CD4-positive, CD25-positive, alpha-beta regulatory T cell (primary cell): ENCODE results near the gene TCIRG1. TPM values are rescaled to one million over a fixed set of nuclear protein-coding genes. Genes with fewer than 3 reads are reported as not detected.

Experiments used
- ATAC-seq, 2 donors: fragments of 150-1000 bp; cut with Tn5 transposase; one replicate each; pipeline ENCODE4 v1.10.0; 2021; ENCODE audit warnings: low read depth in 2 of 2, moderate number of reproducible peaks in 2 of 2, moderate library complexity in 1 of 2
- DNase-seq, 3 donors: peaks; one replicate each; pipeline versions ENCODE4 v3.0.0 to v3.0.0-alpha.2; 2012 to 2022; ENCODE audit warnings: mixed read lengths in 1 of 3
- H3K27ac ChIP-seq: one replicate; pipeline ENCODE4 v1.7.0; 2013; ENCODE audit warnings: mild to moderate bottlenecking, low read length; ENCODE audit not compliant: insufficient read depth, poor library complexity, severe bottlenecking
- H3K27me3 ChIP-seq: one replicate; pipeline ENCODE4 v1.7.0; 2013; ENCODE audit warnings: low read length; ENCODE audit not compliant: control insufficient read depth, insufficient read depth
- H3K36me3 ChIP-seq: one replicate; pipeline ENCODE4 v1.7.0; 2013; ENCODE audit warnings: mild to moderate bottlenecking, low read length, moderate library complexity; ENCODE audit not compliant: control insufficient read depth, insufficient read depth
- H3K4me1 ChIP-seq: 2 replicates; pipeline ENCODE4 v1.7.0; 2013; ENCODE audit warnings: mild to moderate bottlenecking, low read length; ENCODE audit not compliant: insufficient read depth, control insufficient read depth, poor library complexity, severe bottlenecking
- H3K4me3 ChIP-seq: one replicate; pipeline ENCODE4 v1.7.0; 2013; ENCODE audit warnings: low read depth, mild to moderate bottlenecking, low read length, moderate library complexity
- H3K9me3 ChIP-seq, 2 experiments: 1 replicate in 1 of 2; 2 replicates in 1 of 2; pipeline ENCODE4 v1.7.0; 2013; ENCODE audit warnings: low read length in 2 of 2, mild to moderate bottlenecking in 1 of 2, moderate library complexity in 1 of 2; ENCODE audit not compliant: control insufficient read depth in 2 of 2
- H3K27ac Mint-ChIP-seq, 3 donors: one replicate each; pipeline ENCODE4 v1.8.0; 2020 to 2022; ENCODE audit warnings: mild to moderate bottlenecking in 3 of 3, mixed read lengths in 3 of 3, moderate library complexity in 2 of 3
- H3K27me3 Mint-ChIP-seq: one replicate; pipeline ENCODE4 v1.8.0; 2022; ENCODE audit warnings: mild to moderate bottlenecking, mixed read lengths
- H3K36me3 Mint-ChIP-seq: one replicate; pipeline ENCODE4 v1.8.0; 2020; ENCODE audit warnings: mixed read lengths
- H3K4me1 Mint-ChIP-seq, 4 donors: one replicate each; pipeline ENCODE4 v1.8.0; 2020 to 2022; ENCODE audit warnings: mixed read lengths in 4 of 4, mild to moderate bottlenecking in 1 of 4
- H3K4me3 Mint-ChIP-seq, 4 donors: one replicate each; pipeline ENCODE4 v1.8.0; 2020 to 2022; ENCODE audit warnings: mild to moderate bottlenecking in 4 of 4, mixed read lengths in 4 of 4, moderate library complexity in 3 of 4
- H3K9me3 Mint-ChIP-seq, 7 donors: one replicate each; pipeline ENCODE4 v1.8.0; 2020 to 2022; ENCODE audit warnings: mixed read lengths in 7 of 7, mild to moderate bottlenecking in 3 of 7, moderate library complexity in 2 of 7
- polyA plus RNA-seq, 4 donors: library from polyadenylated mRNA; unstranded; fragments of 300-500 nt; fragmentation: Illumina TruSeq; gene quantifications; one replicate each; pipeline ENCODE4 v1.2.3, GENCODE V29; 2021
- total RNA-seq: library from RNA; stranded (reverse); gene quantifications from one replicate; pipeline ENCODE4 v1.2.3, GENCODE V29; 2022

The TCIRG1 gene
- total and polyA plus RNA-seq, 5 donors from 2014 or later = 33.3 to 290 (median 53.9) TPM

DNA sequence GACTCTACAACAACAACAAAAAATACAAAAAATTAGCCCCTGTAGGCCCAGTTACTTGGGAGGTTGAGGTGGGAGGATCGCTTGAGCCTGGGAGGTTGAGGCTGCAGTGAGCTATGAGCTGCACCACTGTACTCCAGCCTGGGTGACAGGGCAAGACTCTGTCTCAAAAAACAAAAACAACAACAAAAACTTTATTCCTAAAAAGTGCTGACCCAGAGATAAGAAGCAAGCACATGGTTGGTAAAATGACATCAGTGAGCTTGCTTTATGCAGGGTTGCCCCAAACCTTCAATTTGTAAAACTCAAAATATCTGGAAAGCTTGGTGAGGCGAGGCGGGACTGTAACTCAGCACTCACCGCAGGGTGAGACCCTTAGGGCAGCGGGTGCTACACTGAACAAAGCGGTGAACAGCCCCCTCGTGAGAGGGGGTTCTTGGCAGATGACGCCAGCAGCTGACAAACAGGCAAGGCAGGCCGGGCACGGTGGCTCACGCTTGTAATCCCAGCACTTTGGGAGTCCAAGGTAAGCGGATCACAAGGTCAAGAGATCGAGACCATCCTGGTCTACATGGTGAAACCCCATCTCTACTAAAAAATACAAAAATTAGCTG is 3.5 kb upstream of the TCIRG1 start:
- peaks cover 0 to 44% (median 15%) of the 10 kb centered on the region in 4 donors for H3K4me1 Mint-ChIP-seq
- Histone ChIP-seq H3K27ac (no peak overlapping the region), H3K4me1 (peaks cover 57% of the 10 kb centered on the region)

DNA sequence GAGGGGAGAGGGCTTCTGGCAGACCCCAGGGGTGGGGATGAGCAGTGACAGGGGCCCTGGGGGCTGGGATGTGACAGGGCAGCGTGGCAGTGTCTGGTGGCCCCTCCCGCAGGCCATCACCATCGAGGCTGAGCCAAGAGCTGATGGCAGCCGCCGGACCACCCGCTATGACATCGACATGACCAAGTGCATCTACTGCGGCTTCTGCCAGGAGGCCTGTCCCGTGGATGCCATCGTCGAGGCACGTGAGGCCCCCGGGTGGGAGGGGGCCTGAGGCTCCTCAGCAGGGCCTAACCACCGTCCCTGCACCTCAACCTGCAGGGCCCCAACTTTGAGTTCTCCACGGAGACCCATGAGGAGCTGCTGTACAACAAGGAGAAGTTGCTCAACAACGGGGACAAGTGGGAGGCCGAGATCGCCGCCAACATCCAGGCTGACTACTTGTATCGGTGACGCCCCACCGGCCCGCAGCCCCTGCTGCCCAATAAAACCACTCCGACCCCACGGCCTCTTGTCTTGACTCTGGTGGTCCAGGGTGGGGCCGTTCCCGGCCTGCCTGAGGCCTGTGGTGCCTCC is 2.6 kb upstream of the TCIRG1 start:
- Mint-ChIP-seq H3K27ac (no peak overlapping the region), H3K27me3 (no peaks in the 10 kb centered on the region), H3K4me3 (peak overlapping the region in 3 of 4 donors; percentile 11 to 86 (median 32)), H3K4me1 (peaks cover 0 to 35% (median 12%) of the 10 kb centered on the region in 4 donors), H3K36me3 (peaks cover 4% of the 10 kb centered on the region), H3K9me3 (no peaks in the 10 kb centered on the region)
- ATAC-seq = no peak
- no peak for DNase-seq
- H3K27ac ChIP-seq = peak overlapping the region; percentile 67
- H3K27me3 ChIP-seq = no peaks in the 10 kb centered on the region
- H3K4me3 ChIP-seq = no peak overlapping the region
- no peaks in the 10 kb centered on the region for H3K9me3 ChIP-seq
- H3K4me1 ChIP-seq = peaks cover 60% of the 10 kb centered on the region
- peaks cover 5% of the 10 kb centered on the region for H3K36me3 ChIP-seq

More for the DNA sequence above, 3.5 kb upstream of the TCIRG1 start:
- H3K4me3 Mint-ChIP-seq = peak overlapping the region in 3 of 4 donors; percentile 8 to 58 (median 35)
- Histone ChIP-seq H3K27me3 (no peaks in the 10 kb centered on the region), H3K36me3 (peaks cover 5% of the 10 kb centered on the region), H3K4me3 (no peak overlapping the region), H3K9me3 (no peaks in the 10 kb centered on the region)
- peaks cover 4% of the 10 kb centered on the region for H3K36me3 Mint-ChIP-seq
- ATAC-seq = no peak
- peak overlapping the region in 1 of 3 donors; percentile 7 for H3K27ac Mint-ChIP-seq
- H3K9me3 Mint-ChIP-seq = no peaks in the 10 kb centered on the region
- peaks cover 1% of the 10 kb centered on the region for H3K27me3 Mint-ChIP-seq
- DNase-seq = no peak

DNA sequence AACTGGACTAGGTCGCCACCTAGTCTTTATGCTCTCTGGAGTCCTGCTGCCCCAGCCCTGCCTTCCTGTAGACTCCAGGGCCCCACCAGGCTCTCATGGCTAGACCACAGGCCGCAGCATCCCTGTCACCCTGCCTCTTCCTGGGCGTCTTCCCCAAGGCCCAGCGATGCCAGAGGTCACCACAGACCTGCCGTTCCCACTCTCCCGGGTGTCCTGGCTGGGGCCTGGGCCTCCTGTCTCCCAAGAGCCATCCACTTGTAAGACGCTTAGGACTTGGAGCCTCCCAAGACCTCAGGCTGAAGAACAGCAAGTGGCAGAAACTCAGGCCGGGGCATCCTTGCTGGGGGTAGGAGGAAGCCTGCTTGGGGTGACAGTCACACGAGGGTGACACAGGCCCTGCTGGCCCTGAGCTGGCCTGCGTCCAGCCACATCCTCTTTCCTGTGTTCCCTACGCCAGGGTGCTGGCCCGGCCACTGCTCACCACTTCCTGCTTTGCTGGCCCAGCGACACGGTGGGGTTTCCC is 2.0 kb upstream of the TCIRG1 start:
- no peaks in the 10 kb centered on the region for H3K27me3 ChIP-seq
- no peaks in the 10 kb centered on the region for H3K9me3 ChIP-seq
- no peak overlapping the region for H3K4me3 ChIP-seq
- peaks cover 60% of the 10 kb centered on the region for H3K4me1 ChIP-seq
- Mint-ChIP-seq H3K36me3 (peaks cover under 1% of the 10 kb centered on the region), H3K9me3 (no peaks in the 10 kb centered on the region), H3K4me1 (peaks cover 0 to 33% (median 11%) of the 10 kb centered on the region in 4 donors), H3K27me3 (no peaks in the 10 kb centered on the region), H3K4me3 (peak overlapping the region; percentile 72 to 89 (median 80)), H3K27ac (peak overlapping the region; percentile 89 to 97 (median 89))
- ATAC-seq (peak; percentile 22 to 41), DNase-seq (peak in 1 of 3 donors; percentile 60)
- peaks cover 5% of the 10 kb centered on the region for H3K36me3 ChIP-seq
- H3K27ac ChIP-seq = peak overlapping the region; percentile 67

DNA sequence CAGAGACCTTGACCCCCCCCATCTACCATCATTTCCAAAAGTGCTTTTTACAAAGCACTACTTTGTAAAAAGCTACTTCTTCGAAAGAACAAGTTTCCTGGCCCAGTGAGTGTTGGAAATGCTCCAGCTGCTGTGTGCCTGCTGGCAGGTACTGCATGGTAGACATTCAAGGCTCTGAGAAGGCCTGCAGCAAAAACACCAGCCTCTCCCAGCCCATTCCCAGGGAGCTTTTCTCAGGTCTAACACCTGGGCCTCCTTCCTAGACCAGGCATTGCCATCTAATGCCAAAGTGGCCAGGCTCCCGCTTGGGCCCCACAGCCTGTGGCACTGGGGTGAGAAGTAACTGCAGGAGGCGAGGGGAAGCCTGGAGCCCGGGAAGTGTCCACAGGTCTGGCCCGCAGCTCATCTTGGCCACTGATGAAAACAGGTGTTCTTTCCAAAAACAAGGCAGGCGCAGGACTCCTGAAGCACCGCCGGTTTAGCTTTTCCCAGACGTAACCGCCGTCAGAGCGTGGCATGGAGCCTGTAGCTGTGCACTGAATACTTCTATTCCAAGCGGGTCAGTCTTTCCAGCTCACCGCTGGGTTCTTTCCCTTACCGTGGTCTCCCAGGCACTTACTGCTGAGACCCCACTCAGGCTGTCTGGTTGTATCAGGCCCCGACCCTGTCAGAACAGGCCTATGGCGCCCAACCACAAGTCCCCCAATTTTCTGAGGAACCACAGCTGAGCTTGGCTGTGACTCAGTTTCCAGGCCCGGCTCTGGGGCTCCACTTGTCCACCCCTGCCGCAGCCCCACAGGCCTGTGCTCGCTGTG is 1.2 kb upstream of the TCIRG1 start:
- Mint-ChIP-seq H3K27me3 (no peaks in the 10 kb centered on the region), H3K4me3 (peak overlapping the region; percentile 72 to 89 (median 80)), H3K27ac (peak overlapping the region; percentile 89 to 97 (median 89)), H3K36me3 (no peaks in the 10 kb centered on the region), H3K9me3 (no peaks in the 10 kb centered on the region), H3K4me1 (peaks cover 0 to 36% (median 10%) of the 10 kb centered on the region in 4 donors)
- peaks cover 6% of the 10 kb centered on the region for H3K36me3 ChIP-seq
- H3K4me1 ChIP-seq = peaks cover 56% of the 10 kb centered on the region
- peak in 1 of 3 donors; percentile 25 for DNase-seq
- peak overlapping the region; percentile 67 for H3K27ac ChIP-seq
- ATAC-seq = no peak
- no peaks in the 10 kb centered on the region for H3K9me3 ChIP-seq
- no peaks in the 10 kb centered on the region for H3K27me3 ChIP-seq
- H3K4me3 ChIP-seq = no peak overlapping the region

DNA sequence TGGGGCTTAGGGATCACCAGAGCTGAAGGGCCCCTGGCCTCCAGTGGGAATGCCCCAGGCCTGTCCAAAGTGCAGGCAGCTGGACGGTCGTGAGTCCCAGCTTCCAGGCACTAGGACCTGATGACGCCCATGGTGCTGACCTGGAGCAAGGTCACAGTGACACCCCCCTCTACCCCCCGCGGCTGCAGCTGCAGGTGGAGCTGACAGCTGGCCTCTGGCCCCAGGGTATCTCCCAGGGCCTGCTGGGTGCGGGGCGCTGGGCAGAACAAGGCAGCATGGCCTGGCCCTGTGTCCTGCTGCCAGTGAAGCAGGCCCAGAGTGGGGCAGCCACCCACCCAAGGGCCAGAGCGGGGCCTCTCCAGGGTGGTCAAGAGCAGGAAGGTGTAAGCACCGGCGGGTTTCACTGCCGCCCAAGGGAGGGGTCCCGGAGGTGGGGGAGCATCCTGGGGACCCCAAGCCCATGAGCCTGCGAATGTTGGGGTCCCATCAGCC is 553 bp upstream of the TCIRG1 start:
- H3K9me3 ChIP-seq = no peaks in the 10 kb centered on the region
- no peak for ATAC-seq
- DNase-seq = no peak
- Mint-ChIP-seq H3K27me3 (no peaks in the 10 kb centered on the region), H3K4me1 (peaks cover 0 to 36% (median 10%) of the 10 kb centered on the region in 4 donors), H3K9me3 (no peaks in the 10 kb centered on the region), H3K4me3 (peak overlapping the region; percentile 58 to 98 (median 92)), H3K36me3 (no peaks in the 10 kb centered on the region), H3K27ac (peak overlapping the region in 2 of 3 donors; percentile 31 to 74)
- H3K27ac ChIP-seq = peak overlapping the region; percentile 80
- peaks cover 8% of the 10 kb centered on the region for H3K36me3 ChIP-seq
- peaks cover 56% of the 10 kb centered on the region for H3K4me1 ChIP-seq
- no peak overlapping the region for H3K4me3 ChIP-seq
- no peaks in the 10 kb centered on the region for H3K27me3 ChIP-seq

DNA sequence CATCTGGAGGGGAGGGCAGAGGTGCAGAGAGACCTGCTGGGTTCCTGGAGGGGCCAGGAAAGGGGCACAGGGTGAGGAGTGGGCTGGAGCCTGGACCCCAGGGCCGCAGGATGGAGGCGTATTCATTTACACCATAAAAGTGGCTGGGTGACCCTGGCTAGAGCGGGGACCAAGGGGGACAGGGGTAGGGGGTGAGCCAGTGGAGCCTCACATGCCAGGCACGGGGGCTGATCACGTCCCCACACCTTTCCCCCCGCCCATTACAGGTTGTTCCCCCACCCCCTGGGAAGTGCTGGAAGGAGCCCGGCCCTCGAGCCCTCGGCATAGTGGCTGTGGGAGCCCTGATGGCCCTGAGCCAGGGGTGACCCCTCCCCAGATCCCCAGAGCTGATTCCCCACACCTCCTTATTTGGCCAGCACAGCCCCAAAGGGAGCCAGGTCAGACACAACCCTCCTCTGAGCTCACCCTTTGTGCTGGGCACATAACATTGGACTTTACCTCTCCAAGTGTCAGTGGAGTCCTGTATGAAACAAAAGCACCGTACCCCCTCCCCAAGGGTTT is 781 bp downstream of the TCIRG1 start:
- H3K4me1 ChIP-seq = peaks cover 56% of the 10 kb centered on the region
- ATAC-seq (no peak), DNase-seq (peak in 1 of 3 donors; percentile 20)
- no peaks in the 10 kb centered on the region for H3K9me3 ChIP-seq
- H3K27ac ChIP-seq = peak overlapping the region; percentile 80
- H3K36me3 ChIP-seq = peaks cover 10% of the 10 kb centered on the region
- H3K4me3 ChIP-seq = peak overlapping the region; percentile 77
- H3K27me3 Mint-ChIP-seq = no peaks in the 10 kb centered on the region
- H3K27ac Mint-ChIP-seq = peak overlapping the region; percentile 92 to 97 (median 94)
- no peaks in the 10 kb centered on the region for H3K9me3 Mint-ChIP-seq
- no peaks in the 10 kb centered on the region for H3K27me3 ChIP-seq
- H3K4me3 Mint-ChIP-seq = peak overlapping the region; percentile 90 to 98 (median 96)
- peaks cover 0 to 34% (median 10%) of the 10 kb centered on the region in 4 donors for H3K4me1 Mint-ChIP-seq
- no peaks in the 10 kb centered on the region for H3K36me3 Mint-ChIP-seq
